ENCODE results near the gene GRM7.

The GRM7 gene

DNA sequence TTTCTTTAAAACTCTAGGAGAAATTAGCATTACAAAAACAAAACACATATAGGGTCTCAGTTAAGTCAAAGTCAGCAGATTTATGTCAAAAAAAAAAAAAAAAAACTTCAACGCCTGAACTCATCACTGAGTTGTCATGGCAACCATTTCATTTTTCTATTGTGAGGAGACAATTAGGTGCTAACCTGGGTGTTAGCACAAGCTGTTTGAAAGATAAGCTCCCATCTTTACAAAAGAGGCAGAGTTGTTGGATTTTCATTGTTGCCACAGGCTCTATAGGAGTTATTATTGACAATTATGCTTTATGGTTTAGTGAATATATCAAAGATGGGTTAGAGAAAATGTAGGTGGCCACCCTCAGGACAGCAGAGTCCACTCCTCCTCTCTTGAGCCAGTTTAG, 806.9 kb downstream of the GRM7 start:
- Histone ChIP-seq H3K9me3 (ENCODE audit: control insufficient read depth, insufficient read depth, low read depth, low read length) (no peaks in the 10 kb centered on the region), H3K4me1 (ENCODE audit: control insufficient read depth, insufficient read depth, low read length) (no peaks in the 10 kb centered on the region), H3K4me3 (ENCODE audit: low read depth, low read length) (no peak overlapping the region), H3K27ac (ENCODE audit: extremely low read depth, low read depth, low read length) (no peak overlapping the region), H3K36me3 (ENCODE audit: control insufficient read depth in 2 of 2, insufficient read depth in 1 of 2, low read length in 2 of 2) (no peaks in the 10 kb centered on the region)
- POLR2A ChIA-PET: no interaction called here
- CTCF ChIA-PET: no interaction called here
- TF ChIP-seq PRDM1 (tag by site-specific recombination; IDR thresholded peaks at IDR 0.05): no peak
- no peak for TF ChIP-seq ZBTB20 (tag by site-specific recombination; IDR thresholded peaks at IDR 0.05)
- TF ChIP-seq ZBTB26 (tag by site-specific recombination; optimal IDR thresholded peaks at IDR 0.05): no peak
- no peak for TF ChIP-seq ZNF837 (tag by site-specific recombination; IDR thresholded peaks at IDR 0.05)
- TF ChIP-seq AEBP2 (tag by site-specific recombination; IDR thresholded peaks at IDR 0.05; ENCODE audit: borderline replicate concordance): no peak
- TF ChIP-seq ZNF404 (tag by site-specific recombination; IDR thresholded peaks at IDR 0.05): no peak
- TF ChIP-seq, protein P1, sequence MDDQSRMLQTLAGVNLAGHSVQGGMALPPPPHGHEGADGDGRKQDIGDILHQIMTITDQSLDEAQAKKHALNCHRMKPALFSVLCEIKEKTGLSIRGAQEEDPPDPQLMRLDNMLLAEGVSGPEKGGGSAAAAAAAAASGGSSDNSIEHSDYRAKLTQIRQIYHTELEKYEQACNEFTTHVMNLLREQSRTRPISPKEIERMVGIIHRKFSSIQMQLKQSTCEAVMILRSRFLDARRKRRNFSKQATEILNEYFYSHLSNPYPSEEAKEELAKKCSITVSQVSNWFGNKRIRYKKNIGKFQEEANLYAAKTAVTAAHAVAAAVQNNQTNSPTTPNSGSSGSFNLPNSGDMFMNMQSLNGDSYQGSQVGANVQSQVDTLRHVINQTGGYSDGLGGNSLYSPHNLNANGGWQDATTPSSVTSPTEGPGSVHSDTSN (CRISPR knock-in tag; IDR thresholded peaks at IDR 0.05): no peak

DNA sequence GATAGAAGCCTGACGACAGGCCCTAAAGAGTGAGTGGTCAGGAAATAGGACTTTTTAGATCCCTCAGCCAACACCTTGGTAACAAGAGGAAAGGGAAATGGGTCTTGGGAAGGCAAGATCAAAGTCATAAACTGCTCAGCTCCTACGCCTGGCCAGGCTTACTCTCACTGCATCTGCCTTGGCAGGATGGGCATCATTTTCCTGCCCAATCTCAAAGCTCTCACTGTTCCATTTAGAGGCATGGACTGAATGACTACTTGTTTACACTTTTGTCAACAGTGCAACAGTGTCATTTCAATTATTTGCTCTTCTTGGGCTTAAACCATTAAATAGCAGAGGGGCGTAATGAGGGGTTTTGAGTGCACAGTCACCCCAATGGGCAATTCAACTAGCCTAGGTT, 808.7 kb downstream of the GRM7 start:
- Histone ChIP-seq H3K36me3 (ENCODE audit: control insufficient read depth in 2 of 2, insufficient read depth in 1 of 2, low read length in 2 of 2) (no peaks in the 10 kb centered on the region), H3K4me1 (ENCODE audit: control insufficient read depth, insufficient read depth, low read length) (no peaks in the 10 kb centered on the region), H3K27ac (ENCODE audit: extremely low read depth, low read depth, low read length) (no peak overlapping the region), H3K9me3 (ENCODE audit: control insufficient read depth, insufficient read depth, low read depth, low read length) (no peaks in the 10 kb centered on the region), H3K4me3 (ENCODE audit: low read depth, low read length) (no peak overlapping the region)
- TF ChIP-seq ZBTB7A (tag by site-specific recombination; IDR thresholded peaks at IDR 0.05; ENCODE audit: low read depth): no peak
- CTCF ChIA-PET: no interaction called here
- POLR2A ChIA-PET: no interaction called here

GRCh38 chr3:7678521-7678920, 817.6 kb downstream of the GRM7 start:
- H3K4me1 ChIP-seq (ENCODE audit: control insufficient read depth, insufficient read depth, low read length): no peaks in the 10 kb centered on the region
- no peaks in the 10 kb centered on the region for H3K36me3 ChIP-seq (ENCODE audit: control insufficient read depth in 2 of 2, insufficient read depth in 1 of 2, low read length in 2 of 2)
- ChIA-PET CTCF (no interaction called here), POLR2A (no interaction called here)
- TF ChIP-seq ZNF747 (tag by site-specific recombination; IDR thresholded peaks at IDR 0.05): no peak
- no peak for TF ChIP-seq ZBTB10 (tag by site-specific recombination; IDR thresholded peaks at IDR 0.05)
- TF ChIP-seq BCL11B (tag by site-specific recombination; IDR thresholded peaks at IDR 0.05; ENCODE audit: low read depth): no peak
- TF ChIP-seq ZNF37A (tag by site-specific recombination; IDR thresholded peaks at IDR 0.05): no peak
- no peaks in the 10 kb centered on the region for H3K9me3 ChIP-seq (ENCODE audit: control insufficient read depth, insufficient read depth, low read depth, low read length)
- no peak overlapping the region for H3K4me3 ChIP-seq (ENCODE audit: low read depth, low read length)
- no peak overlapping the region for H3K27ac ChIP-seq (ENCODE audit: extremely low read depth, low read depth, low read length)

DNA sequence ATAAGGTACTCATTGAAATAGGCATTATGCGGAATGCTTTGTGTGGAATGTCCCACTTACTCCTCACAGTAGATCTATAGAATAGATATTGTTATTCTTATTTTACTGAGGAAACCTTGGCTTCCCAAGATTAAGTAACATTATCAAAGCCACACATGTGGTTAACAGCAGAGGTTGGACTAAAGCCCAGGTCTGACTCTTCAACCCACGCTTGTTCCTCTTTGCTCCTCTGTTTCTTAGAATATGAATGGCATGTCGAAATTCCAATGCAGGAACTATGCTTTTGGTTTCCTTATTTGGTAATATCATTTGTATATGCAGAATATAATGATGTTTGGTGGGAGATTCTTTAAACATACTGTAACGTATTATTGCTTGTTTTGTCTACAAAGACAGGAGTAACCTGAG, 821.9 kb downstream of the GRM7 start:
- H3K27ac ChIP-seq (ENCODE audit: extremely low read depth, low read depth, low read length): no peak overlapping the region
- H3K9me3 ChIP-seq (ENCODE audit: control insufficient read depth, insufficient read depth, low read depth, low read length): no peaks in the 10 kb centered on the region
- TF ChIP-seq MZF1 (tag by site-specific recombination; IDR thresholded peaks at IDR 0.05; ENCODE audit: borderline replicate concordance): no peak
- TF ChIP-seq ZNF24 (tag by site-specific recombination; IDR thresholded peaks at IDR 0.05): no peak
- TF ChIP-seq GLIS2 (tag by site-specific recombination; IDR thresholded peaks at IDR 0.05): no peak
- no peak for TF ChIP-seq GLIS1 (tag by site-specific recombination; IDR thresholded peaks at IDR 0.05)
- TF ChIP-seq ZNF169 (tag by site-specific recombination; IDR thresholded peaks at IDR 0.05): no peak
- no peak for TF ChIP-seq ZNF280D (tag by site-specific recombination; IDR thresholded peaks at IDR 0.05)
- no peaks in the 10 kb centered on the region for H3K36me3 ChIP-seq (ENCODE audit: control insufficient read depth in 2 of 2, insufficient read depth in 1 of 2, low read length in 2 of 2)
- no peaks in the 10 kb centered on the region for H3K4me1 ChIP-seq (ENCODE audit: control insufficient read depth, insufficient read depth, low read length)
- POLR2A ChIA-PET: no interaction called here
- CTCF ChIA-PET: no interaction called here
- no peak overlapping the region for H3K4me3 ChIP-seq (ENCODE audit: low read depth, low read length)
